Measurements from ENCODE around the gene DOCK2.

DNA sequence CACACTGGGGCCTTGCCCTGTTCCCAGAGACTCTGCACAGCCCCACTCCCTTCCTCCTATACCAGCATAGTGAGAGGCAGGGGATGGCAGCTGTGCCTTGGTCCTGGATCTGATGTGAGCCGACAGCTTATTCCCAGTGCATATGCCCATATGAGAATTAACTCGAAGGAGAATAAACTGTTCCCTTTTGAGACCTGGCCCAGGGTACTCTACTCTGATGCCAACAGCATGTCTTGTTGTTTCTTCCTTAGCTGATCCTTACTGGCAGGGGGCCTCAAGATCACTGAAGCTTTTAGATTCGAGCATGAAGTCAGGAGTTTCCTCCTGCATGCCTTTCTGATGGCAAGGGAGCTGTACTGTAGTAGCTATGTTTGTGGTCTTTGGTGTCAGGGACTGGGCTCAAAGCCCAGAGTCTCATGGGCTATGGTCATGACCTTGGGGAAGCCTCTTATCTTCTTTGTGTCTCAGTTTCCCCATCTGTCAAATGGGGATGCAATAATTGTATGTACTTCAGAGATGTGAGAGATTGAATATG, 57.1 kb downstream of the DOCK2 start:
- TF ChIP-seq, protein P1, sequence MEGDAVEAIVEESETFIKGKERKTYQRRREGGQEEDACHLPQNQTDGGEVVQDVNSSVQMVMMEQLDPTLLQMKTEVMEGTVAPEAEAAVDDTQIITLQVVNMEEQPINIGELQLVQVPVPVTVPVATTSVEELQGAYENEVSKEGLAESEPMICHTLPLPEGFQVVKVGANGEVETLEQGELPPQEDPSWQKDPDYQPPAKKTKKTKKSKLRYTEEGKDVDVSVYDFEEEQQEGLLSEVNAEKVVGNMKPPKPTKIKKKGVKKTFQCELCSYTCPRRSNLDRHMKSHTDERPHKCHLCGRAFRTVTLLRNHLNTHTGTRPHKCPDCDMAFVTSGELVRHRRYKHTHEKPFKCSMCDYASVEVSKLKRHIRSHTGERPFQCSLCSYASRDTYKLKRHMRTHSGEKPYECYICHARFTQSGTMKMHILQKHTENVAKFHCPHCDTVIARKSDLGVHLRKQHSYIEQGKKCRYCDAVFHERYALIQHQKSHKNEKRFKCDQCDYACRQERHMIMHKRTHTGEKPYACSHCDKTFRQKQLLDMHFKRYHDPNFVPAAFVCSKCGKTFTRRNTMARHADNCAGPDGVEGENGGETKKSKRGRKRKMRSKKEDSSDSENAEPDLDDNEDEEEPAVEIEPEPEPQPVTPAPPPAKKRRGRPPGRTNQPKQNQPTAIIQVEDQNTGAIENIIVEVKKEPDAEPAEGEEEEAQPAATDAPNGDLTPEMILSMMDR (IDR thresholded peaks at IDR 0.05) = no peak
- TF ChIP-seq POLR2A (IDR thresholded peaks at IDR 0.05) = no peak

Measured in lower leg skin (tissue), 3 donors.